Fibroblast of mammary gland (primary cell): ENCODE data around the gene EFS.

ENCODE experiments used
- DNase-seq: peaks from one replicate; pipeline ENCODE4 v3.0.0-alpha.2; 2010; ENCODE audit warnings: low read depth
- H3K4me3 ChIP-seq: 2 replicates; pipeline ENCODE4 v1.5.1; 2011; ENCODE audit warnings: low read depth, mild to moderate bottlenecking, low read length, moderate library complexity; ENCODE audit not compliant: control insufficient read depth
- CTCF ChIP-seq: conservative IDR thresholded peaks from 2 replicates; pipeline ENCODE4 v1.5.1; 2011; ENCODE audit warnings: low read depth, low read length, inconsistent platforms; ENCODE audit not compliant: control insufficient read depth, insufficient read depth

The EFS gene

GRCh38 chr14:23379366-23380196, 14.6 kb upstream of the EFS start:
- no peak overlapping the region for H3K4me3 ChIP-seq
- peak; percentile 28 for DNase-seq

GRCh38 chr14:23378612-23379220, 13.7 kb upstream of the EFS start:
- DNase-seq, result no peak
- no peak for TF ChIP-seq CTCF
- no peak overlapping the region for H3K4me3 ChIP-seq

More at GRCh38 chr14:23379366-23380196, 14.6 kb upstream of the EFS start:
- peak; percentile 87 for TF ChIP-seq CTCF

GRCh38 chr14:23377573-23378563, 12.9 kb upstream of the EFS start:
- no peak for DNase-seq
- no peak overlapping the region for H3K4me3 ChIP-seq
- no peak for TF ChIP-seq CTCF

- no peak for DNase-seq
- TF ChIP-seq CTCF, result no peak
- H3K4me3 ChIP-seq, result no peak overlapping the region
Measured at GRCh38 chr14:23377198-23377550, 12.2 kb upstream of the EFS start.

DNA sequence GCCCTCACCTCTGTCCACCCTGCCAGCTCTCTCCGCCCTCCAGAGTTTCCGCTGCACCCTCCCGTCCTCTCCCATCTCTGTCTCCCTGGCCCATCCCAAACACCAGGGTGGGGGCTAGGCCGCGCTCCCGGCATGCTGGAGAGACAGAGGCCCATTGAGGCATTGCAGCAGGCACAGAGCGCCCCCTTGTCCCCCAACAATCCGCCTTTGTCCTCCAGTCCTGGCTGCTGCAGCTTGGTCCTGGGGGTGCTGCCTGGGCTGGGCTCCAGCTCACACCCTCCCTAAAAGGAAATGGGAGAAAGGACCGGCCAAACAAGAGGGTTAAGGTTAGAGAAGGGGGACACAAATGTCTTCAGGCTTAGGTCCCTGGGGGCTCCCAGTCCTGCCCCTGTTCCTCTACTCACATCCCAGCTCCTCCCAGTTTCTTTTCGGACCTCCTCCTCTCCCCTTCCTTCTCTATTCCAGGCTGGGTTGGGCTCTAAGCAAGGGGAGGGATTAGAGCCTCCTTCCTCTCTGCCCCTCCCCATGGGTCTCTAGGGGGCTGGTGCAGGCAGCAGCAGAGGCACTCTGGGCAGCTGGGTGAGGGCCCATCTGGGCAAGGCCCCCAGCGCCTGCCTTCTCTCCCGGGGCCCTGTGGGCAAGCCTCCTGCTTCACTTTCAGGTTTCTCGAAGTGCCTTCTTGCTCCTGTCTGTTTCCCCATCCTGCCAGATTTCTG, 11.7 kb upstream of the EFS start, which contains the start of gene CMTM5:
TSS of gene CMTM5 (plus strand) at position 565 of the 716 bp plus-strand sequence. CDS start 206 bp downstream, outside the sequence.
- no peak within 1 kb of the TSS for H3K4me3 ChIP-seq
- no peak for DNase-seq
- no peak for TF ChIP-seq CTCF
